ENCODE results near the gene FAM171A2.

FAM171A2 gene

GRCh38 chr17:44321246-44322120 lies 42.2 kb downstream of the FAM171A2 start:
- peaks cover 37% of the 10 kb centered on the region for H3K79me2 ChIP-seq (ENCODE audit: control insufficient read depth, low read length)
- H3K36me3 ChIP-seq (ENCODE audit: control insufficient read depth, low read length): peaks cover 46% of the 10 kb centered on the region
- H3K9me3 ChIP-seq (ENCODE audit: control insufficient read depth, insufficient read depth, low read length): no peaks in the 10 kb centered on the region
- H3K4me1 ChIP-seq (ENCODE audit: control insufficient read depth, low read length): peaks cover 23% of the 10 kb centered on the region
- H3K4me2 ChIP-seq (ENCODE audit: low read length): no peak overlapping the region
- no peak overlapping the region for H3K27ac ChIP-seq (ENCODE audit: low read depth, low read length)
- H3F3A ChIP-seq (ENCODE audit: control insufficient read depth, insufficient read depth): peaks cover 9% of the 10 kb centered on the region; the same call in 1 of the 2 replicates
- H3K9me2 ChIP-seq (replicated peaks; ENCODE audit: control insufficient read depth, low read length): no peaks in the 10 kb centered on the region
- no peak overlapping the region for H3K4me3 ChIP-seq (ENCODE audit: low read length)
- H3K27me3 ChIP-seq (ENCODE audit: control insufficient read depth, low read length): peaks cover under 1% of the 10 kb centered on the region
- peaks cover 3% of the 10 kb centered on the region; the same call in 1 of the 2 replicates for H4K20me1 ChIP-seq (ENCODE audit: control insufficient read depth, insufficient read depth, low read depth, low read length)
- TF ChIP-seq CTCF (IDR thresholded peaks at IDR 0.05; ENCODE audit: low read depth, low read length, poor library complexity, severe bottlenecking) (no peak), EZH2phosphoT487 (IDR thresholded peaks at IDR 0.05; ENCODE audit: borderline replicate concordance, low read length) (no peak)

GRCh38 chr17:44320066-44320465 lies 43.6 kb downstream of the FAM171A2 start:
- H4K20me1 ChIP-seq (ENCODE audit: control insufficient read depth, insufficient read depth, low read depth, low read length): peaks cover 3% of the 10 kb centered on the region; the same call in 1 of the 2 replicates
- no peak overlapping the region for H3K4me2 ChIP-seq (ENCODE audit: low read length)
- H3K4me3 ChIP-seq (ENCODE audit: low read length): no peak overlapping the region
- peaks cover 3% of the 10 kb centered on the region; the same call in 1 of the 2 replicates for H3F3A ChIP-seq (ENCODE audit: control insufficient read depth, insufficient read depth)
- H3K27me3 ChIP-seq (ENCODE audit: control insufficient read depth, low read length): peaks cover 12% of the 10 kb centered on the region
- H3K9me3 ChIP-seq (ENCODE audit: control insufficient read depth, insufficient read depth, low read length): no peaks in the 10 kb centered on the region
- no peak overlapping the region for H3K27ac ChIP-seq (ENCODE audit: low read depth, low read length)
- H3K4me1 ChIP-seq (ENCODE audit: control insufficient read depth, low read length): peaks cover 22% of the 10 kb centered on the region
- no peaks in the 10 kb centered on the region for H3K9me2 ChIP-seq (replicated peaks; ENCODE audit: control insufficient read depth, low read length)
- no peak for TF ChIP-seq EZH2phosphoT487 (IDR thresholded peaks at IDR 0.05; ENCODE audit: borderline replicate concordance, low read length)
- TF ChIP-seq CTCF (IDR thresholded peaks at IDR 0.05; ENCODE audit: low read depth, low read length, poor library complexity, severe bottlenecking): no peak
- H3K79me2 ChIP-seq (ENCODE audit: control insufficient read depth, low read length): peaks cover 26% of the 10 kb centered on the region
- H3K36me3 ChIP-seq (ENCODE audit: control insufficient read depth, low read length): peaks cover 40% of the 10 kb centered on the region

GRCh38 chr17:44318077-44318892 lies 45.4 kb downstream of the FAM171A2 start:
- Histone ChIP-seq H3K4me1 (ENCODE audit: control insufficient read depth, low read length) (peaks cover 18% of the 10 kb centered on the region), H3K79me2 (ENCODE audit: control insufficient read depth, low read length) (peaks cover 11% of the 10 kb centered on the region), H3K9me2 (replicated peaks; ENCODE audit: control insufficient read depth, low read length) (no peaks in the 10 kb centered on the region), H3K9me3 (ENCODE audit: control insufficient read depth, insufficient read depth, low read length) (no peaks in the 10 kb centered on the region), H3K27ac (ENCODE audit: low read depth, low read length) (no peak overlapping the region), H3K4me2 (ENCODE audit: low read length) (no peak overlapping the region), H3K4me3 (ENCODE audit: low read length) (no peak overlapping the region), H3K27me3 (ENCODE audit: control insufficient read depth, low read length) (peaks cover 24% of the 10 kb centered on the region), H4K20me1 (ENCODE audit: control insufficient read depth, insufficient read depth, low read depth, low read length) (peaks cover 3% of the 10 kb centered on the region; the same call in 1 of the 2 replicates), H3F3A (ENCODE audit: control insufficient read depth, insufficient read depth) (peaks cover 3% of the 10 kb centered on the region; the same call in 1 of the 2 replicates), H3K36me3 (ENCODE audit: control insufficient read depth, low read length) (peaks cover 37% of the 10 kb centered on the region)
- TF ChIP-seq EZH2phosphoT487 (IDR thresholded peaks at IDR 0.05; ENCODE audit: borderline replicate concordance, low read length): no peak
- no peak for TF ChIP-seq CTCF (IDR thresholded peaks at IDR 0.05; ENCODE audit: low read depth, low read length, poor library complexity, severe bottlenecking)
